ENCODE measurements around the gene MTHFD1L.

GRCh38 chr6:151024597-151024996 lies 159.1 kb downstream of the MTHFD1L start:
- TF ChIP-seq, protein P1, sequence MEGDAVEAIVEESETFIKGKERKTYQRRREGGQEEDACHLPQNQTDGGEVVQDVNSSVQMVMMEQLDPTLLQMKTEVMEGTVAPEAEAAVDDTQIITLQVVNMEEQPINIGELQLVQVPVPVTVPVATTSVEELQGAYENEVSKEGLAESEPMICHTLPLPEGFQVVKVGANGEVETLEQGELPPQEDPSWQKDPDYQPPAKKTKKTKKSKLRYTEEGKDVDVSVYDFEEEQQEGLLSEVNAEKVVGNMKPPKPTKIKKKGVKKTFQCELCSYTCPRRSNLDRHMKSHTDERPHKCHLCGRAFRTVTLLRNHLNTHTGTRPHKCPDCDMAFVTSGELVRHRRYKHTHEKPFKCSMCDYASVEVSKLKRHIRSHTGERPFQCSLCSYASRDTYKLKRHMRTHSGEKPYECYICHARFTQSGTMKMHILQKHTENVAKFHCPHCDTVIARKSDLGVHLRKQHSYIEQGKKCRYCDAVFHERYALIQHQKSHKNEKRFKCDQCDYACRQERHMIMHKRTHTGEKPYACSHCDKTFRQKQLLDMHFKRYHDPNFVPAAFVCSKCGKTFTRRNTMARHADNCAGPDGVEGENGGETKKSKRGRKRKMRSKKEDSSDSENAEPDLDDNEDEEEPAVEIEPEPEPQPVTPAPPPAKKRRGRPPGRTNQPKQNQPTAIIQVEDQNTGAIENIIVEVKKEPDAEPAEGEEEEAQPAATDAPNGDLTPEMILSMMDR (IDR thresholded peaks at IDR 0.05 in 8 of 11, conservative IDR thresholded peaks at IDR 0.05 in 3 of 11) = no peak
- TF ChIP-seq POLR2AphosphoS5 (IDR thresholded peaks at IDR 0.05) = no peak
- no peak for TF ChIP-seq POLR2A (IDR thresholded peaks at IDR 0.05)
